SK-N-SH (cell line): ENCODE measurements around the gene OBI1. TPM values are rescaled to one million over a fixed set of nuclear protein-coding genes. Genes with fewer than 3 reads are reported as not detected.

Experiments
- CTCF ChIA-PET: fragments of 300-600, 350-600 bp; formaldehyde crosslinking; extraction: SDS; loops from one replicate; lab custom pipeline; 2021; lab: Yijun Ruan, JAX
- POLR2A ChIA-PET: fragments of 350-600 bp; sonication (Branson Sonifier 250); formaldehyde crosslinking; extraction: SDS; loops from one replicate; lab custom pipeline; 2020; ENCODE audit warnings: antibody characterized with exemption, inconsistent platforms; lab: Yijun Ruan, JAX
- DNase-seq: peaks from one replicate; pipeline ENCODE4 v3.0.0; 2012
- H2AFZ ChIP-seq: fragments of 200-600 bp; sonication (generic); 2 replicates; pipeline ENCODE4 v1.8.1; 2016; ENCODE audit warnings: antibody characterized with exemption, mild to moderate bottlenecking, low read depth
- H3F3A ChIP-seq: fragments of 200-600 bp; sonication (generic); replicated peaks from 2 replicates; pipeline ENCODE3; 2016; ENCODE audit warnings: antibody characterized with exemption, mild to moderate bottlenecking; ENCODE audit not compliant: insufficient read depth
- H3K27ac ChIP-seq, 2 experiments: fragments of 200-500 bp in 1 of 2; fragments of 200-600 bp in 1 of 2; sonication (Bioruptor generic) in 1 of 2; sonication (generic), shearing (Covaris generic) in 1 of 2; 2 replicates each; pipeline versions ENCODE4 v1.5.1 to v1.6.1; 2014 to 2016; ENCODE audit warnings: low read depth in 2 of 2, inconsistent platforms in 1 of 2, low read length in 1 of 2, mild to moderate bottlenecking in 1 of 2, mixed read lengths in 1 of 2
- H3K27me3 ChIP-seq: fragments of 200-600 bp; sonication (generic), shearing (Covaris generic); 2 replicates; pipeline ENCODE4 v1.6.1; 2016; ENCODE audit warnings: mixed run types; ENCODE audit not compliant: insufficient read depth
- H3K36me3 ChIP-seq, 2 experiments: fragments of 200-500 bp in 1 of 2; fragments of 200-600 bp in 1 of 2; sonication (Bioruptor generic) in 1 of 2; sonication (generic) in 1 of 2; replicated peaks in 1 of 2; 2 replicates each; pipeline versions ENCODE3 to v1.5.1; 2014 to 2016; ENCODE audit warnings: low read length in 1 of 2, mild to moderate bottlenecking in 1 of 2; ENCODE audit not compliant: insufficient read depth in 2 of 2, control insufficient read depth in 1 of 2
- H3K4me1 ChIP-seq, 2 experiments: fragments of 200-500 bp in 1 of 2; fragments of 200-600 bp in 1 of 2; sonication (Bioruptor generic) in 1 of 2; sonication (generic), shearing (Covaris generic) in 1 of 2; 2 replicates each; pipeline versions ENCODE4 v1.5.1 to v1.6.1; 2014 to 2016; ENCODE audit warnings: low read depth in 1 of 2, low read length in 1 of 2, mixed run types in 1 of 2; ENCODE audit not compliant: insufficient read depth in 2 of 2, control insufficient read depth in 1 of 2
- H3K4me2 ChIP-seq: fragments of 200-600 bp; sonication (generic), shearing (Covaris generic); 2 replicates; pipeline ENCODE4 v1.6.1; 2017; ENCODE audit warnings: mixed run types
- H3K4me3 ChIP-seq, 2 experiments: fragments of 200-500 bp in 1 of 2; fragments of 200-600 bp in 1 of 2; sonication (Bioruptor generic) in 1 of 2; sonication (generic), shearing (Covaris generic) in 1 of 2; 2 replicates each; pipeline versions ENCODE4 v1.5.1 to v1.8.1; 2014 to 2016; ENCODE audit warnings: low read depth in 2 of 2, inconsistent platforms in 1 of 2, low read length in 1 of 2, mild to moderate bottlenecking in 1 of 2, mixed read lengths in 1 of 2, moderate library complexity in 1 of 2
- H3K79me2 ChIP-seq: fragments of 200-600 bp; sonication (generic); 2 replicates; pipeline ENCODE4 v1.8.1; 2017; ENCODE audit warnings: mild to moderate bottlenecking; ENCODE audit not compliant: insufficient read depth
- H3K9ac ChIP-seq: fragments of 200-600 bp; sonication (generic); 2 replicates; pipeline ENCODE4 v1.6.1; 2017; ENCODE audit warnings: mixed run types
- H3K9me2 ChIP-seq: fragments of 200-600 bp; sonication (generic); 2 replicates; pipeline ENCODE4 v1.6.1; 2017; ENCODE audit warnings: mixed run types
- H3K9me3 ChIP-seq: fragments of 200-600 bp; sonication (generic); 2 replicates; pipeline ENCODE4 v1.6.1; 2017; ENCODE audit warnings: mixed run types, mild to moderate bottlenecking, moderate library complexity
- H4K20me1 ChIP-seq: fragments of 200-600 bp; sonication (generic); 2 replicates; pipeline ENCODE4 v1.6.1; 2017; ENCODE audit warnings: mild to moderate bottlenecking, mixed run types; ENCODE audit not compliant: insufficient read depth
- CTCF ChIP-seq: fragments of 200-600 bp; sonication (generic); IDR thresholded peaks from 2 replicates; pipeline ENCODE4 v1.6.1; 2017; ENCODE audit warnings: antibody characterized with exemption, mild to moderate bottlenecking, moderate library complexity
- EP300 ChIP-seq, 2 experiments: IDR thresholded peaks; 2 replicates each; pipeline versions ENCODE4 v1.4.0 to v1.6.1; 2012; ENCODE audit warnings: borderline replicate concordance in 1 of 2, low read depth in 1 of 2, low read length in 1 of 2
- FOXJ3 ChIP-seq: sonication (generic); formaldehyde crosslinking; IDR thresholded peaks from 2 replicates; pipeline ENCODE4 v1.5.1; 2020; ENCODE audit warnings: mild to moderate bottlenecking, missing genetic modification reagents
- GATA2 ChIP-seq: sonication (generic); formaldehyde crosslinking; IDR thresholded peaks from 2 replicates; pipeline ENCODE4 v1.5.0; 2020; ENCODE audit warnings: mild to moderate bottlenecking, missing genetic modification reagents
- MAX ChIP-seq: IDR thresholded peaks from 2 replicates; pipeline ENCODE4 v1.4.0; 2012; ENCODE audit warnings: low read depth
- NRF1 ChIP-seq: IDR thresholded peaks from 2 replicates; pipeline ENCODE4 v1.6.1; 2012; ENCODE audit warnings: low read depth, mild to moderate bottlenecking, low read length
- REST ChIP-seq: IDR thresholded peaks from 2 replicates; pipeline ENCODE4 v1.6.1; 2012; ENCODE audit warnings: mild to moderate bottlenecking, low read depth, low read length, moderate library complexity
- SMC3 ChIP-seq: IDR thresholded peaks from 2 replicates; pipeline ENCODE4 v1.6.1; 2012; ENCODE audit warnings: low read depth, low read length, improper control_type of control experiment
- YY1 ChIP-seq: IDR thresholded peaks from 2 replicates; pipeline ENCODE4 v1.4.0; 2012; ENCODE audit warnings: low read depth, mild to moderate bottlenecking
- WGBS: methylation state at CpG from one replicate; pipeline ENCODE4 v1.1.6; 2017; ENCODE audit warnings: low lambda C conversion rate; 5-methylcytosine and 5-hydroxymethylcytosine counted together
- polyA plus RNA-seq, 3 experiments: library from polyadenylated mRNA; depleted of rRNA; stranded (reverse); fragments of >200 nt; gene quantifications; 2 replicates each; pipeline ENCODE4 v1.2.3, GENCODE V29; 2012
- TF ChIP-seq, protein P1 (sequence below): fragments of 150-350 bp; IDR thresholded peaks from 2 replicates; pipeline ENCODE4 v1.6.1; 2017; ENCODE audit warnings: antibody characterized with exemption, low read length, low read depth, borderline replicate concordance
- TF ChIP-seq, protein P2 (sequence below): fragments of 150-350 bp; IDR thresholded peaks from 2 replicates; pipeline ENCODE4 v1.6.1; 2016; ENCODE audit warnings: mild to moderate bottlenecking, low read depth, low read length

Gene OBI1
- polyA plus RNA-seq, 1 of the 3 experiments (the other 2 are of a cell fraction) = 1.8 TPM

DNA sequence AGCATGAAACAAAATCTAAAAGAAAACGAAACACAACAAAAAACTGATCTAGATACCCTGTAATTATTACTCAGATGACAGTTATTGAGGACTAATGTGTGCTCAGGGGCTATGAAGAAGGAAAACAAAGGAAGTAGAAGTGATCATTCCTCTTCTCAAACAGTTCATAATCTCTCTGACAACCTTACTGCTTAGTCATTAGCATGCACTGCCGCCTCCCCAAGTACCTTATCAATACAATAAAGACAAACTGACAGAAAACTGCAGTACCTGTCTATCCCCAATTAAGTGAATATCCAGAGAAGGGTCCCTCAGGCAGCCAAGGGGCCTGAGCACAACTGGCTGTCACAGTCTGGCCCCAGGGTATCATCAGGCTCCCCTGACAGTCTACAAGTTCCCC lies 33.6 kb downstream of the OBI1 start:
- 92% methylated on average over 2 of the region's 2 CpGs for WGBS
- Histone ChIP-seq H3F3A (no peaks in the 10 kb centered on the region), H3K4me1 (no peaks in the 10 kb centered on the region), H3K36me3 (peaks cover 17 to 26% of the 10 kb centered on the region in 2 experiments), H4K20me1 (0 out of 2 replicates have a peak, but pooled peaks cover 5% of the 10 kb centered on the region), H3K9me2 (no peaks in the 10 kb centered on the region), H2AFZ (no peak overlapping the region), H3K27me3 (no peaks in the 10 kb centered on the region), H3K79me2 (no peaks in the 10 kb centered on the region), H3K4me3 (no peak overlapping the region), H3K27ac (no peak overlapping the region), H3K4me2 (no peak overlapping the region), H3K9me3 (no peaks in the 10 kb centered on the region), H3K9ac (no peak overlapping the region)
- POLR2A ChIA-PET = no interaction called here
- no peak for DNase-seq
- CTCF ChIA-PET = no interaction called here
- TF ChIP-seq EP300 (IDR thresholded peaks at IDR 0.05; ENCODE audit: borderline replicate concordance in 1 of 2, low read depth in 1 of 2, low read length in 1 of 2) (no peak), YY1 (no peak), CTCF (no peak), MAX (no peak), GATA2 (no peak), SMC3 (no peak), FOXJ3 (CRISPR knock-in tag) (no peak), NRF1 (no peak), REST (no peak)
- TF ChIP-seq, protein P1, sequence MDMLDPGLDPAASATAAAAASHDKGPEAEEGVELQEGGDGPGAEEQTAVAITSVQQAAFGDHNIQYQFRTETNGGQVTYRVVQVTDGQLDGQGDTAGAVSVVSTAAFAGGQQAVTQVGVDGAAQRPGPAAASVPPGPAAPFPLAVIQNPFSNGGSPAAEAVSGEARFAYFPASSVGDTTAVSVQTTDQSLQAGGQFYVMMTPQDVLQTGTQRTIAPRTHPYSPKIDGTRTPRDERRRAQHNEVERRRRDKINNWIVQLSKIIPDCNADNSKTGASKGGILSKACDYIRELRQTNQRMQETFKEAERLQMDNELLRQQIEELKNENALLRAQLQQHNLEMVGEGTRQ = no peak
- TF ChIP-seq, protein P2, sequence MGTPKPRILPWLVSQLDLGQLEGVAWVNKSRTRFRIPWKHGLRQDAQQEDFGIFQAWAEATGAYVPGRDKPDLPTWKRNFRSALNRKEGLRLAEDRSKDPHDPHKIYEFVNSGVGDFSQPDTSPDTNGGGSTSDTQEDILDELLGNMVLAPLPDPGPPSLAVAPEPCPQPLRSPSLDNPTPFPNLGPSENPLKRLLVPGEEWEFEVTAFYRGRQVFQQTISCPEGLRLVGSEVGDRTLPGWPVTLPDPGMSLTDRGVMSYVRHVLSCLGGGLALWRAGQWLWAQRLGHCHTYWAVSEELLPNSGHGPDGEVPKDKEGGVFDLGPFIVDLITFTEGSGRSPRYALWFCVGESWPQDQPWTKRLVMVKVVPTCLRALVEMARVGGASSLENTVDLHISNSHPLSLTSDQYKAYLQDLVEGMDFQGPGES = no peak
